ENCODE measurements around the gene ARID3A.

The ARID3A gene

GRCh38 chr19:972281-972680 is 46.4 kb downstream of the ARID3A start:
- Histone ChIP-seq H3K4me3 (no peak overlapping the region), H3K27ac (no peak overlapping the region)
- DNase-seq (ENCODE audit: low spot score) = no peak
- no peak for TF ChIP-seq CTCF (IDR thresholded peaks at IDR 0.05)

- Histone ChIP-seq H3K4me3 (no peak overlapping the region), H3K27ac (no peak overlapping the region)
- no peak for TF ChIP-seq CTCF (IDR thresholded peaks at IDR 0.05)
- DNase-seq (ENCODE audit: low spot score) = no peak
Measured at GRCh38 chr19:973726-974563, 48.1 kb downstream of the ARID3A start.

- DNase-seq (ENCODE audit: low spot score) = no peak
- TF ChIP-seq CTCF (IDR thresholded peaks at IDR 0.05) = no peak
- H3K4me3 ChIP-seq = no peak overlapping the region
- no peak overlapping the region for H3K27ac ChIP-seq
Measured at GRCh38 chr19:974564-975257, 48.9 kb downstream of the ARID3A start.

- no peak for TF ChIP-seq CTCF (IDR thresholded peaks at IDR 0.05)
- Histone ChIP-seq H3K27ac (no peak overlapping the region), H3K4me3 (no peak overlapping the region)
- no peak for DNase-seq (ENCODE audit: low spot score)
Measured at GRCh38 chr19:976476-976875, 50.6 kb downstream of the ARID3A start.

GRCh38 chr19:977058-977464 is 51.2 kb downstream of the ARID3A start:
- Histone ChIP-seq H3K4me3 (no peak overlapping the region), H3K27ac (no peak overlapping the region)
- no peak for TF ChIP-seq CTCF (IDR thresholded peaks at IDR 0.05)
- no peak for DNase-seq (ENCODE audit: low spot score)

GRCh38 chr19:979318-979741 is 53.5 kb downstream of the ARID3A start:
- no peak for TF ChIP-seq CTCF (IDR thresholded peaks at IDR 0.05)
- no peak for DNase-seq (ENCODE audit: low spot score)
- no peak overlapping the region for H3K4me3 ChIP-seq
- no peak overlapping the region for H3K27ac ChIP-seq

Measured in coronary artery (tissue), 2 donors.